Epithelial cell of proximal tubule (primary cell): Measurements from ENCODE around the gene INMT. TPM values are rescaled to one million over a fixed set of nuclear protein-coding genes. Genes with fewer than 3 reads are reported as not detected.

Source experiments
- DNase-seq: peaks from one replicate; pipeline ENCODE4 v3.0.0-alpha.2; 2011; ENCODE audit warnings: low read depth
- H3K4me3 ChIP-seq: 2 replicates; pipeline ENCODE4 v1.5.1; 2011; ENCODE audit warnings: low read depth, mild to moderate bottlenecking, low read length
- CTCF ChIP-seq: conservative IDR thresholded peaks from 2 replicates; pipeline ENCODE4 v1.5.1; 2012; ENCODE audit warnings: low read depth, mild to moderate bottlenecking, low read length
- total RNA-seq: library from RNA; depleted of rRNA; stranded (reverse); fragments of >200 nt; gene quantifications from 2 replicates; pipeline ENCODE4 v1.2.3, GENCODE V29; 2015

The INMT gene
- total RNA-seq, 1 donor from 2014 or later, result 0.81 TPM

GRCh38 chr7:30740417-30741181 is 11.3 kb upstream of the INMT start:
- peak; percentile 99 for TF ChIP-seq CTCF
- no peak for DNase-seq
- no peak overlapping the region for H3K4me3 ChIP-seq

DNA sequence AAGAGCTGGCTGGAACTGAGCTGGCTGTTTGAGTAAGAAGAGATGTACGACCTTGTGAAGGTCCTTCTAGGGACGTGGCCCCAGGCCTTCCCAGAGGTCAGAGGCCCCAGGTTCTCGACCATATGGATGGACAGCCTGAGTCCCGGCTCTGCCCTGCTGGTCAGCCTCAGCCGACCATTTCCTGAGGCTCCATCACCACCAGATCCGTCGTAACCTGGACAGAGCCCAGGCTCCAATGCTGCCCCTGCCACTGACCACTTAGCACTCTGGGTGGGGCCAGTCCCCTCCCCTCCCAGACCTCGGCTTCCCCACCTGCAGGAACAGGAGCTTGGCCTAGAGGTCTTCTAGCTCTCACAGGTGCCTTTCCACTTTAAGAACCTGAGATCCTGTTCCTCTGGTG is 10.6 kb upstream of the INMT start:
- no peak for TF ChIP-seq CTCF
- no peak overlapping the region for H3K4me3 ChIP-seq
- no peak for DNase-seq

GRCh38 chr7:30743371-30744074 is 8.4 kb upstream of the INMT start:
- TF ChIP-seq CTCF, result peak; percentile 59
- no peak overlapping the region for H3K4me3 ChIP-seq
- no peak for DNase-seq

GRCh38 chr7:30744075-30744417 is 7.9 kb upstream of the INMT start:
- no peak overlapping the region for H3K4me3 ChIP-seq
- TF ChIP-seq CTCF, result no peak
- DNase-seq, result no peak

DNA sequence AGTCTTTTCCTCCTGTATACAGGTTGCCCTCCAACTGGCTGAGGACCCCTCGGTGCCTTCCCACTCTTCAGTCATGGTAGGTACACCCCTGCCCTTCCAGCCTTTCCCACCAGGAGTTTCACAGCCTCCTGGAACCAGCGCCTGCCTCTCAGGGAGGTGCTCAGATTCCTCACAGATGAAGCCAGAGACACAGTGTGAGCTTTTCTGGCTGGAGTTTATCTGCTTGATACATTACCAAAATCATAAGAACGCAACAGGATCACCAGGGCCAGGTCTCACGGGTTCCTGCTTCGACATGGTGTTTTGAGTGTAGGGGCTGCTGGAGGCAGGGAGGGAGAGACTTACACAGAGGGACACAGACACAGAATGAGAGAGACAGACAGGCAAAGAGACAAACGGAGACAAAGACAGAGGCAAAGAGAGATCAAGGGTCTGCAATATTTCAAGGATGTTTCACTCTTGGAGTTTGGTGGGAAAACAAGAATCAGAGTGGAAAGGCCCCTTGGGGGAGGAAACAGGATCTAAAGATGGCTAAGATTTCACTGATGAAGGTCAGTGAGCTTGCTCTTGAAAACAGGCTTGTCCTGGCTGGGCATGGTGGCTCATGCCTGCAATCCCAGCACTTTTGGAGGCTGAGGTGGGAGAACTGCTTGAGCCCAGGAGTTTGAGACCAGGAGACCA is 6.5 kb upstream of the INMT start:
- TF ChIP-seq CTCF, result no peak
- no peak overlapping the region for H3K4me3 ChIP-seq
- no peak for DNase-seq

DNA sequence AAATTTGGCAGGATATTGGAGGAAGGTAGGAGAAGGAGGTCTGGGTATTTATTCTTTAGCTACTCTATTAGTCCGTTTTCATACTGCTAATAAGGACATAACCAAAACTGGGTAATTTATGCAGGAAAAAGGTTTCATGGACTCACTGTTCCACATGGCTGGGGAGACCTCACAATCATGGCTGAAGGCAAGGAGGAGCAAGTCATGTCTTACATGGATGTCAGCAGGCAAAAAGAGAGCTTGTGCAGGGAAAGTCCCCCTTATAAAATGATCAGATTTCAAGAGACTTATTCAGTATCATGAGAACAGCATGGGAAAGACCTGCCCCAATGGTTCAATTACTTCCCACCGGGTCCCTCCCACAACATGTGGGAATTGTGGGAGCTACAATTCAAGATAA is 1.9 kb upstream of the INMT start:
- no peak overlapping the region for H3K4me3 ChIP-seq
- no peak for TF ChIP-seq CTCF
- DNase-seq, result no peak
